Esophagus squamous epithelium (tissue), 4 donors: Measurements from ENCODE around the gene SCN9A.

Source experiments
- POLR2A ChIP-seq, 4 donors: fragments of 450-650 bp; IDR thresholded peaks; one replicate each; pipeline ENCODE4 v1.6.1; 2017; ENCODE audit warnings: antibody characterized with exemption in 4 of 4, mild to moderate bottlenecking in 4 of 4, moderate library complexity in 3 of 4
- TF ChIP-seq, protein P1 (sequence below), 6 experiments: fragments of 450-650 bp in 4 of 6; fragments of 200-600 bp in 2 of 6; sonication (generic) in 2 of 6; IDR thresholded peaks; one replicate each; pipeline ENCODE4 v1.5.1; 2016 to 2019; ENCODE audit warnings: antibody characterized with exemption in 6 of 6, mild to moderate bottlenecking in 4 of 6, moderate library complexity in 4 of 6

DNA sequence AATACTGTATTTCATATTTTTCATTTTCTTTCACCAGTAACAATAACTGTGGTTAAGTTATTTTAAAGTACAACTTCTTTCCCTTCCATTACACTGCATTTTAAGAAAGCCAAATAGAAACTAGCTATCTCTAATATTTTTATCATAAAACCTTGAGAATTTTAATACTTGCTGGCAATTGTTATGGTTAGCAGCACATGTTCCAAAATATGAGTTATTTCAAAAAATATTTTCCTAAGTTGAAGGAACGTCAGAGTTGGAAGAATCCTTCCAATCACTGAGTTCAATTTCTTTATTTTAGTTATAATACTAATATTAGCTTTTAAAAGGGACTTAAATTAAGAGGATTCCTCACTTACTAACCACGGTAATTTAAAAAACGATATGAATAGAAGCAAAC is 68.4 kb downstream of the SCN9A start:
- TF ChIP-seq, protein P1, sequence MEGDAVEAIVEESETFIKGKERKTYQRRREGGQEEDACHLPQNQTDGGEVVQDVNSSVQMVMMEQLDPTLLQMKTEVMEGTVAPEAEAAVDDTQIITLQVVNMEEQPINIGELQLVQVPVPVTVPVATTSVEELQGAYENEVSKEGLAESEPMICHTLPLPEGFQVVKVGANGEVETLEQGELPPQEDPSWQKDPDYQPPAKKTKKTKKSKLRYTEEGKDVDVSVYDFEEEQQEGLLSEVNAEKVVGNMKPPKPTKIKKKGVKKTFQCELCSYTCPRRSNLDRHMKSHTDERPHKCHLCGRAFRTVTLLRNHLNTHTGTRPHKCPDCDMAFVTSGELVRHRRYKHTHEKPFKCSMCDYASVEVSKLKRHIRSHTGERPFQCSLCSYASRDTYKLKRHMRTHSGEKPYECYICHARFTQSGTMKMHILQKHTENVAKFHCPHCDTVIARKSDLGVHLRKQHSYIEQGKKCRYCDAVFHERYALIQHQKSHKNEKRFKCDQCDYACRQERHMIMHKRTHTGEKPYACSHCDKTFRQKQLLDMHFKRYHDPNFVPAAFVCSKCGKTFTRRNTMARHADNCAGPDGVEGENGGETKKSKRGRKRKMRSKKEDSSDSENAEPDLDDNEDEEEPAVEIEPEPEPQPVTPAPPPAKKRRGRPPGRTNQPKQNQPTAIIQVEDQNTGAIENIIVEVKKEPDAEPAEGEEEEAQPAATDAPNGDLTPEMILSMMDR (IDR thresholded peaks at IDR 0.05) = no peak
- no peak for TF ChIP-seq POLR2A (IDR thresholded peaks at IDR 0.05)
